ENCODE results near the gene KRTAP10-10.
"Not testable (repeated sequence)": the region's sequence is repeated elsewhere in the genome, so short reads cannot be mapped to it uniquely, and the experiment has no call there.

KRTAP10-10 gene

GRCh38 chr21:44590311-44590721 is 46.8 kb upstream of the KRTAP10-10 start:
- ATAC-seq (ENCODE audit: insufficient read depth, low read depth) = no peak
- Histone ChIP-seq H3K9me3 (ENCODE audit: insufficient read depth, low read length, severe bottlenecking) (no peaks in the 10 kb centered on the region), H3K4me2 (ENCODE audit: insufficient read depth, low read length) (no peak overlapping the region), H3K9ac (ENCODE audit: low read depth, low read length) (no peak overlapping the region), H3K79me2 (ENCODE audit: insufficient read depth, low read length) (no peaks in the 10 kb centered on the region), H3K4me1 (ENCODE audit: insufficient read depth, low read length) (no peaks in the 10 kb centered on the region), H3K27ac (ENCODE audit: low read length) (no peak overlapping the region), H3K27me3 (ENCODE audit: insufficient read depth, low read length, poor library complexity) (peaks cover 6% of the 10 kb centered on the region), H2AFZ (ENCODE audit: low read depth, low read length) (no peak overlapping the region), H4K20me1 (ENCODE audit: insufficient read depth, low read length) (no peaks in the 10 kb centered on the region), H3K36me3 (ENCODE audit: insufficient read depth, low read length) (no peaks in the 10 kb centered on the region), H3K4me3 (ENCODE audit: low read depth in 1 of 2, low read length in 2 of 2) (no peak overlapping the region)
- TF ChIP-seq EZH2 (IDR thresholded peaks at IDR 0.05; ENCODE audit: borderline replicate concordance, low read depth, low read length, severe bottlenecking) (no peak), CTCF (IDR thresholded peaks at IDR 0.05; ENCODE audit: borderline replicate concordance, extremely low read depth, low read length, poor library complexity, severe bottlenecking) (no peak)
- no peak for DNase-seq

GRCh38 chr21:44590897-44591800 is 46.0 kb upstream of the KRTAP10-10 start:
- not testable (repeated sequence) for H3K4me1 ChIP-seq (ENCODE audit: insufficient read depth, low read length); H3K79me2 ChIP-seq (ENCODE audit: insufficient read depth, low read length); H3K9me3 ChIP-seq (ENCODE audit: insufficient read depth, low read length, severe bottlenecking); H3K4me3 ChIP-seq (ENCODE audit: low read depth in 1 of 2, low read length in 2 of 2); H2AFZ ChIP-seq (ENCODE audit: low read depth, low read length); DNase-seq; ATAC-seq (ENCODE audit: insufficient read depth, low read depth); H3K27me3 ChIP-seq (ENCODE audit: insufficient read depth, low read length, poor library complexity); H4K20me1 ChIP-seq (ENCODE audit: insufficient read depth, low read length); H3K27ac ChIP-seq (ENCODE audit: low read length); H3K4me2 ChIP-seq (ENCODE audit: insufficient read depth, low read length); H3K9ac ChIP-seq (ENCODE audit: low read depth, low read length); H3K36me3 ChIP-seq (ENCODE audit: insufficient read depth, low read length)

GRCh38 chr21:44591801-44592130 is 45.4 kb upstream of the KRTAP10-10 start:
- not testable (repeated sequence) for H3K27ac ChIP-seq (ENCODE audit: low read length); H3K4me3 ChIP-seq (ENCODE audit: low read depth in 1 of 2, low read length in 2 of 2); DNase-seq; H3K4me2 ChIP-seq (ENCODE audit: insufficient read depth, low read length); H4K20me1 ChIP-seq (ENCODE audit: insufficient read depth, low read length); H3K79me2 ChIP-seq (ENCODE audit: insufficient read depth, low read length); H3K4me1 ChIP-seq (ENCODE audit: insufficient read depth, low read length); H3K9me3 ChIP-seq (ENCODE audit: insufficient read depth, low read length, severe bottlenecking); H3K9ac ChIP-seq (ENCODE audit: low read depth, low read length); H3K36me3 ChIP-seq (ENCODE audit: insufficient read depth, low read length); ATAC-seq (ENCODE audit: insufficient read depth, low read depth); H3K27me3 ChIP-seq (ENCODE audit: insufficient read depth, low read length, poor library complexity); H2AFZ ChIP-seq (ENCODE audit: low read depth, low read length)

- Histone ChIP-seq H4K20me1 (ENCODE audit: insufficient read depth, low read length) (no peaks in the 10 kb centered on the region), H3K79me2 (ENCODE audit: insufficient read depth, low read length) (no peaks in the 10 kb centered on the region), H3K4me3 (ENCODE audit: low read depth in 1 of 2, low read length in 2 of 2) (no peak within 1 kb of the TSS), H3K9me3 (ENCODE audit: insufficient read depth, low read length, severe bottlenecking) (no peaks in the 10 kb centered on the region), H3K27me3 (ENCODE audit: insufficient read depth, low read length, poor library complexity) (no peaks in the 10 kb centered on the region), H3K36me3 (ENCODE audit: insufficient read depth, low read length) (no peaks in the 10 kb centered on the region), H3K4me2 (ENCODE audit: insufficient read depth, low read length) (no peak within 1 kb of the TSS), H2AFZ (ENCODE audit: low read depth, low read length) (no peak within 1 kb of the TSS), H3K9ac (ENCODE audit: low read depth, low read length) (no peak within 1 kb of the TSS), H3K27ac (ENCODE audit: low read length) (no peak within 1 kb of the TSS), H3K4me1 (ENCODE audit: insufficient read depth, low read length) (no peaks in the 10 kb centered on the region)
- ATAC-seq (ENCODE audit: insufficient read depth, low read depth) (no peak), DNase-seq (no peak)
- TF ChIP-seq CTCF (IDR thresholded peaks at IDR 0.05; ENCODE audit: borderline replicate concordance, extremely low read depth, low read length, poor library complexity, severe bottlenecking) (no peak), EZH2 (IDR thresholded peaks at IDR 0.05; ENCODE audit: borderline replicate concordance, low read depth, low read length, severe bottlenecking) (no peak)
Observed at GRCh38 chr21:44592446-44593311, 44.5 kb upstream of the KRTAP10-10 start, which contains the start of gene KRTAP10-6. Gene KRTAP10-6, minus strand, starts transcription at chr21:44592505. Its CDS starts 21 bp downstream, at chr21:44592484.

Measured in DND-41 (cell line).